ENCODE data around the gene SUN2.

Gene SUN2

DNA sequence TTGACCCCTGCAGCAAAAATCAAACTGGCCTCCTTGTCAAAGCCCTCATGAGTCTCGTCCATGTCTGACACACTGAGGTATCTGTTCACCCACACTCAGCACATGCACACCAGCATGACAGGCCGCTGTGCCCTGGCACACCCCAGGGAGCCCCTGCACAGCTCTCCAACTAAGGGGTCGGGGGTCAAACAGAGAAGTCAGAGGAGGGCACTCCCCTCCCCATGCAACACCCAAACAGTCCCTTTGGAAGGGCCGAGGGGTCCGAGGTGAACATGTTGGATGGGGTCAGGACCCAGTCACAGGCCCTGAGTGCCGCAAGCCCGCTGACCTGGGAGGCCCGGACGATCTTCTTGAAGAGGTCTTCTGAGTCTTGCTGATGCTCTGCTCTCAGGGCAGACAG is 14.6 kb downstream of the SUN2 start:
- TF ChIP-seq, protein P1, sequence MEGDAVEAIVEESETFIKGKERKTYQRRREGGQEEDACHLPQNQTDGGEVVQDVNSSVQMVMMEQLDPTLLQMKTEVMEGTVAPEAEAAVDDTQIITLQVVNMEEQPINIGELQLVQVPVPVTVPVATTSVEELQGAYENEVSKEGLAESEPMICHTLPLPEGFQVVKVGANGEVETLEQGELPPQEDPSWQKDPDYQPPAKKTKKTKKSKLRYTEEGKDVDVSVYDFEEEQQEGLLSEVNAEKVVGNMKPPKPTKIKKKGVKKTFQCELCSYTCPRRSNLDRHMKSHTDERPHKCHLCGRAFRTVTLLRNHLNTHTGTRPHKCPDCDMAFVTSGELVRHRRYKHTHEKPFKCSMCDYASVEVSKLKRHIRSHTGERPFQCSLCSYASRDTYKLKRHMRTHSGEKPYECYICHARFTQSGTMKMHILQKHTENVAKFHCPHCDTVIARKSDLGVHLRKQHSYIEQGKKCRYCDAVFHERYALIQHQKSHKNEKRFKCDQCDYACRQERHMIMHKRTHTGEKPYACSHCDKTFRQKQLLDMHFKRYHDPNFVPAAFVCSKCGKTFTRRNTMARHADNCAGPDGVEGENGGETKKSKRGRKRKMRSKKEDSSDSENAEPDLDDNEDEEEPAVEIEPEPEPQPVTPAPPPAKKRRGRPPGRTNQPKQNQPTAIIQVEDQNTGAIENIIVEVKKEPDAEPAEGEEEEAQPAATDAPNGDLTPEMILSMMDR (IDR thresholded peaks at IDR 0.05; ENCODE audit: low read depth, low read length): no peak
- DNase-seq (ENCODE audit: low read depth, low spot score): no peak
- in situ Hi-C loops (cut with HindIII; ENCODE audit: low sequenced_read_pairs): no loop called here
- no peak overlapping the region for H3K4me3 ChIP-seq (ENCODE audit: low read depth, low read length)

DNA sequence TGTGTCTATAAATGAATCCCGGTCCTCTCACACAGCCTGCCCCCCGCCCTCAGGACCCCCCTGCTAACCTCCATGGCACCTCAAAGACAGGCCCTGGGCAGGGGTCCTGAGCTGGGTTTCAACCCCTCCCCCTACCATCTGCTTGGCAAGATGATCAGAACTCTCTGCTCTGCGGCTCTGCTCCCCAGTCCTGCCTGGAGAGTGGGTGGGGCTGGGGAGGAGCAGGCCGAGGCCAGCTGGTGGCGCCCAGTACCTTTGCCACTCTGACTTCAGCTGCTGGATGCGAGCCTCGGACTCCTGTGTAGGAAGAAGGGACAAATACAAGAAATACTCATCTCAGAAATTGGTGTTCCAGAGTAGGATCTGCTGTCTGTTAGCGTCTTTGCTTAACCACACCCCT is 15.0 kb downstream of the SUN2 start:
- in situ Hi-C loops (cut with HindIII; ENCODE audit: low sequenced_read_pairs): no loop called here
- no peak overlapping the region for H3K4me3 ChIP-seq (ENCODE audit: low read depth, low read length)
- DNase-seq (ENCODE audit: low read depth, low spot score): no peak
- TF ChIP-seq, protein P1 (IDR thresholded peaks at IDR 0.05; ENCODE audit: low read depth, low read length): no peak

DNA sequence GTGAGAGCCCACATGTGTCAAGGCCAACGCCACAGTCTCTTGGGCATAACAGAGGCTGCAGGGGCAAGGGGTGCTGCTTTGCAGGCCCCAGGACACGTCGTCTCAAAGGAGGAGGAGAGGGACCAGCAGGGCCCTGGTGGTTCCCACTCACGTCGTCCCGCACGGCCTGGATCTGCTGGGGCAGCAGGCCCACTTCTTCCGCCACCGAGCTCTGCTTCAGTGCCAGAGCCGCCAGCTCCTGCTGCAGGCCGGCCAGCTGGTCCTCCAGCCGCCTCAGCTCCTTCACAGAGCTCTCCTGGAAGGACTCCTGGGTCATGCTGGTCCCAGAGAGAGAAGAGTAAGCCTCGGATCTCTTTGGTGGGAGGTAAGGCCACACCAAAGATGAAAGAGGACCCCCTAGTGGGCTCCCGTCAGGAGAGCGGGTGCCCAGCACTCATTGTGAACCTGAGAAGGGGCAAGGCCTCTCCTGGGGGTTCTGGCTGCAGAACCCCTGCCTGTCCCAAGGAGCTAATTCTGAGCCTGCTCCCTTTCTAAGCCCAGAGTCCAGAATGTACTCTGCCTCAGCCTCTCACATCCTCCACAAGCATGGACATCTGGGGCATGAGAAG is 15.6 kb downstream of the SUN2 start:
- TF ChIP-seq, protein P1 (IDR thresholded peaks at IDR 0.05; ENCODE audit: low read depth, low read length): no peak
- no peak for DNase-seq (ENCODE audit: low read depth, low spot score)
- no peak overlapping the region for H3K4me3 ChIP-seq (ENCODE audit: low read depth, low read length)
- in situ Hi-C loops (cut with HindIII; ENCODE audit: low sequenced_read_pairs): no loop called here

- no peak overlapping the region for H3K4me3 ChIP-seq (ENCODE audit: low read depth, low read length)
- DNase-seq (ENCODE audit: low read depth, low spot score): no peak
- in situ Hi-C loops (cut with HindIII; ENCODE audit: low sequenced_read_pairs): no loop called here
- TF ChIP-seq, protein P1 (IDR thresholded peaks at IDR 0.05; ENCODE audit: low read depth, low read length): no peak
These were observed 16.3 kb downstream of the SUN2 start for GRCh38 chr22:38739300-38740055.

DNA sequence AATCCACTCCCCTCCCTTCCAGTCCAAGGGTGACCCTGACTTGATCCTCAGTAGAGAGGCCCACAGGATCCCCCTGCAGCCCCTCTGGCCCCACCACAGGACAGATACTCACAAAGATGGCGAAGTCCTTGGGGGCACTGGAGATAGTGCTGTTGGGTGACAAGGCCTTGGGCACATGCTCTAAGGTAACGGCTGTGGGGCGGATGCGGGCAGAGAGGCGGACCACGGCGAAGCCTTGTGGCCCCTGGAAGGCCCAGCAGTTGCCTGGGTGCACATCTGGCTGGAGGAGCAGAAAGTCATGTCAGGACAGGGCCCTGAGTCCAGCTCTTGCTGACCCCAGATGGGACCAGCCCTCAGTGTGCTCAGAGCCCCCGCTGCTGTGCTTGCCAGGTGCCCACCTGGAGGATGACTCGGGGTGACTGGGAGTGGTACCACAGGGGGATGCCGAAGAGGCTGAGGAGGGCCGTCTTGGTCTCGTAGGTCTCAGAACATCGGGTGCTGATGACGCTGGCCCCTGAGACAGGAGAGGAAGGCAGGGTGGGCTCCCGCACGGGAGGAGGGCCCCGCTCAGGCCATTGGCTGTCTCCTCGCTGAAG is 17.2 kb downstream of the SUN2 start:
- no peak overlapping the region for H3K4me3 ChIP-seq (ENCODE audit: low read depth, low read length)
- TF ChIP-seq, protein P1 (IDR thresholded peaks at IDR 0.05; ENCODE audit: low read depth, low read length): no peak
- in situ Hi-C loops (cut with HindIII; ENCODE audit: low sequenced_read_pairs): no loop called here
- no peak for DNase-seq (ENCODE audit: low read depth, low spot score)

GRCh38 chr22:38737302-38738060 is 18.3 kb downstream of the SUN2 start:
- in situ Hi-C loops (cut with HindIII; ENCODE audit: low sequenced_read_pairs): no loop called here
- no peak overlapping the region for H3K4me3 ChIP-seq (ENCODE audit: low read depth, low read length)
- DNase-seq (ENCODE audit: low read depth, low spot score): no peak
- TF ChIP-seq, protein P1 (IDR thresholded peaks at IDR 0.05; ENCODE audit: low read depth, low read length): no peak
